ENCODE measurements around the gene LDB3. TPM values are rescaled to one million over a fixed set of nuclear protein-coding genes. Genes with fewer than 3 reads are reported as not detected.

The LDB3 gene
- total and polyA plus RNA-seq, 9 of the 15 experiments (the other 6 are each of a cell fraction or from before 2014, with no cell fraction given) = 0.03 TPM; not detected in 8

DNA sequence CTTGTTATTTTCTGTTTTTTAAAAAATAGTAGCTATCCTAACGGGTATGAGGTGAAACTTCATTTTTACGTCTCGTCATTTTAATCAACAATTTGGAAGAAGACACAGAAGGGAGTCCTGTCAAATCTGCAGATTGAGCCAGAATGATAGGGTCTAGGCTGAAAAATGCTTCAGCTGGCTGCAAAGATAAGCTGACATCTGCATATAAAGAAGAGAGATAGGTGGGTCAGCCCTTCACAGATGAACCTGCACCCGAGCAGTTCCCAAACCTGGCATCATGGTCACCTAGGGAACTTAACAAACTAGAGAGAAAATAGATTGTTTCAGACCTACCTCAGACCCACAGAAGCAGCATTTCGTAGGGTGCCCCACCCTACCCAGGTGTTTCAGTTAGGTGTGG is 52.9 kb downstream of the LDB3 start (continued):
- TF ChIP-seq, protein P1, sequence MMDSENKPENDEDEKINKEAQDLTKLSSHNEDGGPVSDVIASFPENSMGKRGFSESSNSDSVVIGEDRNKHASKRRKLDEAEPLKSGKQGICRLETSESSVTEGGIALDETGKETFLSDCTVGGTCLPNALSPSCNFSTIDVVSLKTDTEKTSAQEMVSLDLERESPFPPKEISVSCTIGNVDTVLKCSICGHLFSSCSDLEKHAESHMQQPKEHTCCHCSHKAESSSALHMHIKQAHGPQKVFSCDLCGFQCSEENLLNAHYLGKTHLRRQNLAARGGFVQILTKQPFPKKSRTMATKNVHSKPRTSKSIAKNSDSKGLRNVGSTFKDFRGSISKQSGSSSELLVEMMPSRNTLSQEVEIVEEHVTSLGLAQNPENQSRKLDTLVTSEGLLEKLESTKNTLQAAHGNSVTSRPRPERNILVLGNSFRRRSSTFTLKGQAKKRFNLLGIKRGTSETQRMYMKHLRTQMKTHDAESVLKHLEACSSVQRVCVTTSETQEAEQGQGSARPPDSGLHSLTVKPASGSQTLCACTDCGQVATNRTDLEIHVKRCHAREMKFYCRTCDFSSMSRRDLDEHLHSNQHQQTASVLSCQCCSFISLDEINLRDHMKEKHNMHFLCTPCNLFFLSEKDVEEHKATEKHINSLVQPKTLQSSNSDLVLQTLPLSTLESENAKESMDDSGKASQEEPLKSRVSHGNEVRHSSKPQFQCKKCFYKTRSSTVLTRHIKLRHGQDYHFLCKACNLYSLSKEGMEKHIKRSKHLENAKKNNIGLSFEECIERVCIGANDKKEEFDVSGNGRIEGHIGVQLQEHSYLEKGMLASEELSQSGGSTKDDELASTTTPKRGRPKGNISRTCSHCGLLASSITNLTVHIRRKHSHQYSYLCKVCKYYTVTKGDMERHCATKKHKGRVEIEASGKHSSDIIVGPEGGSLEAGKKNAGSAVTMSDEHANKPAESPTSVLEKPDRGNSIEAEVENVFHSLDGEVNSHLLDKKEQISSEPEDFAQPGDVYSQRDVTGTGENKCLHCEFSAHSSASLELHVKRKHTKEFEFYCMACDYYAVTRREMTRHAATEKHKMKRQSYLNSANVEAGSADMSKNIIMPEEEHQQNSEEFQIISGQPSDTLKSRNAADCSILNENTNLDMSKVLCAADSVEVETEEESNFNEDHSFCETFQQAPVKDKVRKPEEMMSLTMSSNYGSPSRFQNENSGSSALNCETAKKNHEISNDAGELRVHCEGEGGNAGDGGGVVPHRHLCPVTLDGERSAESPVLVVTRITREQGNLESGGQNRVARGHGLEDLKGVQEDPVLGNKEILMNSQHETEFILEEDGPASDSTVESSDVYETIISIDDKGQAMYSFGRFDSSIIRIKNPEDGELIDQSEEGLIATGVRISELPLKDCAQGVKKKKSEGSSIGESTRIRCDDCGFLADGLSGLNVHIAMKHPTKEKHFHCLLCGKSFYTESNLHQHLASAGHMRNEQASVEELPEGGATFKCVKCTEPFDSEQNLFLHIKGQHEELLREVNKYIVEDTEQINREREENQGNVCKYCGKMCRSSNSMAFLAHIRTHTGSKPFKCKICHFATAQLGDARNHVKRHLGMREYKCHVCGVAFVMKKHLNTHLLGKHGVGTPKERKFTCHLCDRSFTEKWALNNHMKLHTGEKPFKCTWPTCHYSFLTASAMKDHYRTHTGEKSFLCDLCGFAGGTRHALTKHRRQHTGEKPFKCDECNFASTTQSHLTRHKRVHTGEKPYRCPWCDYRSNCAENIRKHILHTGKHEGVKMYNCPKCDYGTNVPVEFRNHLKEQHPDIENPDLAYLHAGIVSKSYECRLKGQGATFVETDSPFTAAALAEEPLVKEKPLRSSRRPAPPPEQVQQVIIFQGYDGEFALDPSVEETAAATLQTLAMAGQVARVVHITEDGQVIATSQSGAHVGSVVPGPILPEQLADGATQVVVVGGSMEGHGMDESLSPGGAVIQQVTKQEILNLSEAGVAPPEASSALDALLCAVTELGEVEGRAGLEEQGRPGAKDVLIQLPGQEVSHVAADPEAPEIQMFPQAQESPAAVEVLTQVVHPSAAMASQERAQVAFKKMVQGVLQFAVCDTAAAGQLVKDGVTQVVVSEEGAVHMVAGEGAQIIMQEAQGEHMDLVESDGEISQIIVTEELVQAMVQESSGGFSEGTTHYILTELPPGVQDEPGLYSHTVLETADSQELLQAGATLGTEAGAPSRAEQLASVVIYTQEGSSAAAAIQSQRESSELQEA (IDR thresholded peaks at IDR 0.05; ENCODE audit: low read depth) = no peak
- TF ChIP-seq TAL1 (IDR thresholded peaks at IDR 0.05) = peak; percentile 80
- TF ChIP-seq TRIM24 (IDR thresholded peaks at IDR 0.05) = 0 out of 4 replicates have a peak, but pooled peaks have one; percentile 9 to 20
- 0 out of 2 replicates have a peak, but pooled peaks have one; percentile 46 for TF ChIP-seq POLR2AphosphoS5 (IDR thresholded peaks at IDR 0.05; ENCODE audit: control insufficient read depth, insufficient read depth, low read depth, low read length)
- TF ChIP-seq KDM2B (CRISPR knock-in tag; IDR thresholded peaks at IDR 0.05) = no peak
- peak; percentile 78 for TF ChIP-seq CBFA2T2 (conservative IDR thresholded peaks at IDR 0.05)
- TF ChIP-seq, protein P2, sequence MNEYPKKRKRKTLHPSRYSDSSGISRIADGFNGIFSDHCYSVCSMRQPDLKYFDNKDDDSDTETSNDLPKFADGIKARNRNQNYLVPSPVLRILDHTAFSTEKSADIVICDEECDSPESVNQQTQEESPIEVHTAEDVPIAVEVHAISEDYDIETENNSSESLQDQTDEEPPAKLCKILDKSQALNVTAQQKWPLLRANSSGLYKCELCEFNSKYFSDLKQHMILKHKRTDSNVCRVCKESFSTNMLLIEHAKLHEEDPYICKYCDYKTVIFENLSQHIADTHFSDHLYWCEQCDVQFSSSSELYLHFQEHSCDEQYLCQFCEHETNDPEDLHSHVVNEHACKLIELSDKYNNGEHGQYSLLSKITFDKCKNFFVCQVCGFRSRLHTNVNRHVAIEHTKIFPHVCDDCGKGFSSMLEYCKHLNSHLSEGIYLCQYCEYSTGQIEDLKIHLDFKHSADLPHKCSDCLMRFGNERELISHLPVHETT (CRISPR knock-in tag; conservative IDR thresholded peaks at IDR 0.05 in 1 of 2, IDR thresholded peaks at IDR 0.05 in 1 of 2) = no peak
- TF ChIP-seq, protein P3, sequence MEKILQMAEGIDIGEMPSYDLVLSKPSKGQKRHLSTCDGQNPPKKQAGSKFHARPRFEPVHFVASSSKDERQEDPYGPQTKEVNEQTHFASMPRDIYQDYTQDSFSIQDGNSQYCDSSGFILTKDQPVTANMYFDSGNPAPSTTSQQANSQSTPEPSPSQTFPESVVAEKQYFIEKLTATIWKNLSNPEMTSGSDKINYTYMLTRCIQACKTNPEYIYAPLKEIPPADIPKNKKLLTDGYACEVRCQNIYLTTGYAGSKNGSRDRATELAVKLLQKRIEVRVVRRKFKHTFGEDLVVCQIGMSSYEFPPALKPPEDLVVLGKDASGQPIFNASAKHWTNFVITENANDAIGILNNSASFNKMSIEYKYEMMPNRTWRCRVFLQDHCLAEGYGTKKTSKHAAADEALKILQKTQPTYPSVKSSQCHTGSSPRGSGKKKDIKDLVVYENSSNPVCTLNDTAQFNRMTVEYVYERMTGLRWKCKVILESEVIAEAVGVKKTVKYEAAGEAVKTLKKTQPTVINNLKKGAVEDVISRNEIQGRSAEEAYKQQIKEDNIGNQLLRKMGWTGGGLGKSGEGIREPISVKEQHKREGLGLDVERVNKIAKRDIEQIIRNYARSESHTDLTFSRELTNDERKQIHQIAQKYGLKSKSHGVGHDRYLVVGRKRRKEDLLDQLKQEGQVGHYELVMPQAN (IDR thresholded peaks at IDR 0.05; ENCODE audit: borderline replicate concordance) = no peak
- TF ChIP-seq HNRNPL (IDR thresholded peaks at IDR 0.05; ENCODE audit: low read depth, low read length) = no peak
- no peak for TF ChIP-seq CAMTA2 (CRISPR knock-in tag; conservative IDR thresholded peaks at IDR 0.05)
- no peak for TF ChIP-seq MAFK (IDR thresholded peaks at IDR 0.05; ENCODE audit: low read length)
- TF ChIP-seq TCF3 (CRISPR knock-in tag; IDR thresholded peaks at IDR 0.05) = peak; percentile 68
- TF ChIP-seq NFIC (IDR thresholded peaks at IDR 0.05) = peak; percentile 29; the same call in 1 of the 2 replicates
- peak; percentile 45 for TF ChIP-seq KLF16 (IDR thresholded peaks at IDR 0.05)
- TF ChIP-seq ZNF316 (IDR thresholded peaks at IDR 0.05) = peak; percentile 32; the same call in 1 of the 2 replicates
- peak; percentile 45 for TF ChIP-seq SMARCA4 (IDR thresholded peaks at IDR 0.05)
- TF ChIP-seq CBFA2T3 (IDR thresholded peaks at IDR 0.05) = peak; percentile 85
- no peak for TF ChIP-seq ARNT (IDR thresholded peaks at IDR 0.05)
- peak; percentile 42; the same call in 1 of the 2 replicates for TF ChIP-seq PML (IDR thresholded peaks at IDR 0.05; ENCODE audit: low read length)
- TF ChIP-seq PHF20 (IDR thresholded peaks at IDR 0.05; ENCODE audit: partially characterized antibody) = no peak
